H1 (cell line): ENCODE data around the gene TSPEAR. TPM values are rescaled to one million over a fixed set of nuclear protein-coding genes. Genes with fewer than 3 reads are reported as not detected.

Experiments
- CTCF ChIA-PET: fragments of 300-600 bp; sonication (Branson Sonifier 250); formaldehyde crosslinking; loops from one replicate; lab custom pipeline; 2021; ENCODE audit not compliant: partially characterized antibody; lab: Charles Lee
- POLR2A ChIA-PET: fragments of 300-600 bp; sonication (Branson Sonifier 250); formaldehyde crosslinking; loops from one replicate; lab custom pipeline; 2021; ENCODE audit warnings: inconsistent platforms; ENCODE audit not compliant: partially characterized antibody; lab: Charles Lee
- DNase-seq, 2 experiments: peaks; one replicate each; pipeline versions ENCODE4 v3.0.0 to v3.0.0-alpha.2; 2010 to 2022; ENCODE audit warnings: low spot score in 2 of 2, low read depth in 1 of 2, mixed read lengths in 1 of 2
- FAIRE-seq: peaks from 2 replicates; lab custom pipeline; 2011; peaks lifted over from hg19 to GRCh38; lab: Jason Lieb, UNC
- H2AFZ ChIP-seq: 2 replicates; pipeline ENCODE4 v1.8.1; 2012; ENCODE audit warnings: low read length, inconsistent platforms
- H2AK5ac ChIP-seq: 2 replicates; pipeline ENCODE4 v1.6.1; 2013; ENCODE audit warnings: low read depth, low read length
- H2BK120ac ChIP-seq: replicated peaks from 2 replicates; pipeline ENCODE3; 2013; ENCODE audit warnings: low read depth, low read length, inconsistent platforms
- H2BK12ac ChIP-seq: 2 replicates; pipeline ENCODE4 v1.6.1; 2013; ENCODE audit warnings: low read depth, low read length
- H2BK15ac ChIP-seq: 2 replicates; pipeline ENCODE4 v1.6.1; 2013; ENCODE audit warnings: low read length
- H2BK20ac ChIP-seq: 2 replicates; pipeline ENCODE4 v1.6.1; 2013; ENCODE audit warnings: low read length
- H2BK5ac ChIP-seq: 2 replicates; pipeline ENCODE4 v1.6.1; 2013; ENCODE audit warnings: low read depth, low read length
- H3K14ac ChIP-seq: 2 replicates; pipeline ENCODE4 v1.6.1; 2013; ENCODE audit warnings: inconsistent platforms; ENCODE audit not compliant: insufficient read length
- H3K18ac ChIP-seq: 2 replicates; pipeline ENCODE4 v1.6.1; 2013; ENCODE audit warnings: low read length; ENCODE audit errors: extremely low read depth
- H3K23ac ChIP-seq: 2 replicates; pipeline ENCODE4 v1.6.1; 2013; ENCODE audit warnings: inconsistent platforms; ENCODE audit not compliant: insufficient read length
- H3K23me2 ChIP-seq: 2 replicates; pipeline ENCODE4 v1.6.1; 2013; ENCODE audit warnings: low read depth, low read length
- H3K27ac ChIP-seq: 2 replicates; pipeline ENCODE4 v1.6.1; 2011; ENCODE audit warnings: low read depth, low read length, inconsistent platforms
- H3K27me3 ChIP-seq, 4 experiments: replicated peaks in 1 of 4; 1 replicate in 1 of 4; 2 replicates in 3 of 4; pipeline versions ENCODE4 v1.6.1 to v1.8.1; 2011 to 2013; ENCODE audit warnings: low read length in 3 of 4, mild to moderate bottlenecking in 3 of 4, inconsistent platforms in 2 of 4, mixed read lengths in 2 of 4, moderate library complexity in 1 of 4; ENCODE audit not compliant: control insufficient read depth in 3 of 4, insufficient read depth in 3 of 4; ENCODE audit errors: extremely low read depth in 1 of 4
- H3K36me3 ChIP-seq, 4 experiments: 2 replicates each; pipeline versions ENCODE4 v1.6.1 to v1.8.1; 2011 to 2013; ENCODE audit warnings: mild to moderate bottlenecking in 4 of 4, low read length in 3 of 4, moderate library complexity in 2 of 4, control low read depth in 1 of 4, inconsistent platforms in 1 of 4; ENCODE audit not compliant: insufficient read depth in 4 of 4, control insufficient read depth in 2 of 4
- H3K4ac ChIP-seq: replicated peaks from 2 replicates; pipeline ENCODE3; 2013; ENCODE audit warnings: low read length, low read depth, mixed read lengths, inconsistent platforms; ENCODE audit not compliant: insufficient read length
- H3K4me1 ChIP-seq, 4 experiments: replicated peaks in 1 of 4; 1 replicate in 1 of 4; 2 replicates in 3 of 4; pipeline versions ENCODE4 v1.6.1 to v1.8.1; 2011 to 2013; ENCODE audit warnings: low read length in 3 of 4, inconsistent platforms in 2 of 4, mixed read lengths in 1 of 4; ENCODE audit not compliant: insufficient read depth in 4 of 4, control insufficient read depth in 3 of 4
- H3K4me2 ChIP-seq, 2 experiments: 2 replicates each; pipeline versions ENCODE4 v1.6.1 to v1.8.1; 2011 to 2013; ENCODE audit warnings: low read depth in 2 of 2, low read length in 2 of 2, control low read depth in 1 of 2, inconsistent platforms in 1 of 2, mild to moderate bottlenecking in 1 of 2; ENCODE audit not compliant: insufficient read depth in 1 of 2
- H3K4me3 ChIP-seq, 4 experiments: fragments of 200-600, 300-600 bp in 1 of 4; sonication (generic), shearing (Covaris generic), sonication (Bioruptor Twin) in 1 of 4; 2 replicates each; pipeline versions ENCODE4 v1.5.1 to v1.8.1; 2011 to 2016; ENCODE audit warnings: low read length in 4 of 4, low read depth in 3 of 4, control low read depth in 2 of 4, inconsistent platforms in 2 of 4, mild to moderate bottlenecking in 2 of 4, mixed read lengths in 1 of 4, moderate library complexity in 1 of 4; ENCODE audit not compliant: insufficient read depth in 2 of 4; ENCODE audit errors: extremely low read depth in 1 of 4
- H3K56ac ChIP-seq: replicated peaks from 2 replicates; pipeline ENCODE3; 2013; ENCODE audit warnings: low read depth, mild to moderate bottlenecking, mixed read lengths, low read length, inconsistent platforms; ENCODE audit not compliant: insufficient read length
- H3K79me1 ChIP-seq: 2 replicates; pipeline ENCODE4 v1.6.1; 2013; ENCODE audit warnings: low read depth, low read length, control low read depth
- H3K79me2 ChIP-seq, 2 experiments: 2 replicates each; pipeline versions ENCODE4 v1.6.1 to v1.8.1; 2012 to 2013; ENCODE audit warnings: low read length in 2 of 2, mild to moderate bottlenecking in 2 of 2, inconsistent platforms in 1 of 2; ENCODE audit not compliant: insufficient read depth in 2 of 2, control insufficient read depth in 1 of 2
- H3K9ac ChIP-seq, 4 experiments: replicated peaks in 1 of 4; 1 replicate in 1 of 4; 2 replicates in 3 of 4; pipeline versions ENCODE4 v1.6.1 to v1.8.1; 2011 to 2013; ENCODE audit warnings: low read depth in 3 of 4, low read length in 3 of 4, control low read depth in 2 of 4, mild to moderate bottlenecking in 2 of 4, moderate library complexity in 2 of 4, inconsistent platforms in 1 of 4; ENCODE audit errors: extremely low read depth in 1 of 4
- H3K9me3 ChIP-seq, 2 experiments: 2 replicates each; pipeline versions ENCODE4 v1.6.1 to v1.8.1; 2012 to 2013; ENCODE audit warnings: mild to moderate bottlenecking in 2 of 2, moderate library complexity in 2 of 2, control low read depth in 1 of 2, inconsistent platforms in 1 of 2, low read depth in 1 of 2, low read length in 1 of 2, mixed read lengths in 1 of 2; ENCODE audit not compliant: insufficient read depth in 2 of 2
- H4K20me1 ChIP-seq, 2 experiments: replicated peaks in 1 of 2; 2 replicates each; pipeline versions ENCODE3 to v1.8.1; 2011 to 2013; ENCODE audit warnings: inconsistent platforms in 2 of 2, low read length in 2 of 2, mild to moderate bottlenecking in 1 of 2; ENCODE audit not compliant: insufficient read depth in 2 of 2, control insufficient read depth in 1 of 2
- H4K5ac ChIP-seq: 2 replicates; pipeline ENCODE4 v1.6.1; 2013; ENCODE audit warnings: low read length, low read depth, mixed read lengths, inconsistent platforms; ENCODE audit not compliant: insufficient read length
- H4K8ac ChIP-seq: 2 replicates; pipeline ENCODE4 v1.8.0; 2013; ENCODE audit warnings: mild to moderate bottlenecking, moderate library complexity, low read length, inconsistent platforms; ENCODE audit not compliant: insufficient read depth; ENCODE audit errors: extremely low read depth
- H4K91ac ChIP-seq: replicated peaks from 2 replicates; pipeline ENCODE3; 2013; ENCODE audit warnings: low read length, mixed read lengths, inconsistent platforms; ENCODE audit not compliant: insufficient read length
- ASH2L ChIP-seq: fragments of 200-600, 300-600 bp; sonication (generic); IDR thresholded peaks from one replicate; pipeline ENCODE4 v1.7.1; 2017; ENCODE audit warnings: low read length
- EP300 ChIP-seq, 2 experiments: IDR thresholded peaks; 1 replicate in 1 of 2; 2 replicates in 1 of 2; pipeline ENCODE4 v1.6.1; 2011 to 2012; ENCODE audit warnings: low read depth in 2 of 2, low read length in 2 of 2, mild to moderate bottlenecking in 2 of 2, borderline replicate concordance in 1 of 2, inconsistent platforms in 1 of 2, moderate library complexity in 1 of 2
- SIN3A ChIP-seq, 2 experiments: IDR thresholded peaks in 1 of 2; conservative IDR thresholded peaks in 1 of 2; 2 replicates each; pipeline ENCODE4 v1.6.1; 2011 to 2012; ENCODE audit warnings: low read length in 2 of 2, improper control_type of control experiment in 1 of 2, low read depth in 1 of 2, mild to moderate bottlenecking in 1 of 2
- WGBS, 2 experiments: shearing (Covaris generic) in 1 of 2; methylation state at CpG; one replicate each; pipeline versions ENCODE4 v1.1.6 to v1.1.7; 2013 to 2015; ENCODE audit warnings: low lambda C conversion rate in 2 of 2, mixed read lengths in 2 of 2, inconsistent platforms in 1 of 2, low coverage in 1 of 2, missing lambda C conversion rate in 1 of 2; ENCODE audit not compliant: insufficient replicate concordance in 2 of 2, insufficient coverage in 1 of 2, insufficient read length in 1 of 2; ENCODE audit errors: extremely low coverage in 1 of 2, missing lambda C conversion rate in 1 of 2; 5-methylcytosine and 5-hydroxymethylcytosine counted together
- polyA plus RNA-seq, 7 experiments: library from polyadenylated mRNA; depleted of rRNA in 3 of 7; stranded (reverse) in 5 of 7; unstranded in 2 of 7; fragments of >200 nt in 5 of 7; fragments of 200-250 nt in 2 of 7; gene quantifications; 1 replicate in 5 of 7; 2 replicates in 1 of 7; 4 replicates in 1 of 7; pipeline versions ENCODE4 v1.2.1 to v1.2.3, GENCODE V29; 2011 to 2013; ENCODE audit warnings: missing spikeins in 2 of 7, mixed read lengths in 2 of 7
- total RNA-seq: library from RNA; stranded (reverse); fragmentation: NEBNext Ultra II Directional; extraction: Animal tissue kit (Norgen Biotek cat#: 25700); gene quantifications from 2 replicates; pipeline ENCODE4 v1.2.1, GENCODE V29; 2021
- TF ChIP-seq, protein P1 (sequence below): IDR thresholded peaks from 2 replicates; pipeline ENCODE4 v1.6.1; 2012; ENCODE audit warnings: inconsistent platforms

TSPEAR gene
- total and polyA plus RNA-seq, 2 of the 8 experiments (the other 6 are each of a cell fraction or from before 2014, with no cell fraction given), result 0.58 to 0.89 TPM

DNA sequence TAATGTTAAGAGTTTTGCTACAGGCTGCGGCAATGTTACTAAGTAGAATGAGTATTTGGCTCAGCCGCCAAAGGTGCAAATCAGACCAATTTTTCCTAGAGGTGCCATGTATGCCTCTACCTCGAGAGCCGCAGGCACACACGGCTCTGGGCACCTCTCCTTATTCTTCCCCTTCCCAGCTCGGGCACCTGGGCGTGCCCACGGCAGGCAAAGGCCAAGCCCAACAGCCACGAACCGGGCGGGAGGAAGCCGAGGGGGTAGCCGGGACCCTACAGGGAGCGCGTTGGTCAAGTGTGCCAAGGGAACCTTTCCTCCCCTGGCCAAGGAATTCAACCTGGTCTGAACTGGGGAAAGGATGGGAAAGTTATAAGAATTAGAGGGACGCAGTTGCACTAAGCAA, 225.1 kb downstream of the TSPEAR start:
- WGBS, 2 experiments, result 63% methylated on average over 16 of the region's 16 CpGs; no CpG with 5 or more reads in 1 of the 2 experiments
- CTCF ChIA-PET, result interaction anchor here (0.9 to 1.3 kb wide), 5 partner anchors 18 to 314 kb away, joined by 3 to 5 read pairs (median 3); no protein-coding TSS in a partner anchor

More for the DNA sequence above, 225.1 kb downstream of the TSPEAR start:
- H2BK20ac ChIP-seq, result no peak overlapping the region
- no peak overlapping the region for H3K14ac ChIP-seq
- POLR2A ChIA-PET, result interaction anchor here (0.6 to 1.4 kb wide), 9 partner anchors 10 to 443 kb away, joined by 3 to 14 read pairs (median 3); partner anchors contain the start of gene PTTG1IP
- H3K23ac ChIP-seq, result no peak overlapping the region
- no peak overlapping the region for H2AFZ ChIP-seq
- no peak overlapping the region for H3K27ac ChIP-seq
- H3K27me3 ChIP-seq, result no peaks in the 10 kb centered on the region; a peak in 1 of 7 replicates
- peaks cover 0 to 6% of the 10 kb centered on the region in 2 experiments; a peak in 2 of 4 replicates for H3K9me3 ChIP-seq
- TF ChIP-seq EP300 (IDR thresholded peaks at IDR 0.05; ENCODE audit: borderline replicate concordance in 1 of 2, low read depth in 2 of 2, low read length in 2 of 2) (no peak), ASH2L (no peak), SIN3A (conservative IDR thresholded peaks at IDR 0.05 in 1 of 2, IDR thresholded peaks at IDR 0.05 in 1 of 2; ENCODE audit: low read depth in 1 of 2, low read length in 2 of 2) (no peak)
- TF ChIP-seq, protein P1, sequence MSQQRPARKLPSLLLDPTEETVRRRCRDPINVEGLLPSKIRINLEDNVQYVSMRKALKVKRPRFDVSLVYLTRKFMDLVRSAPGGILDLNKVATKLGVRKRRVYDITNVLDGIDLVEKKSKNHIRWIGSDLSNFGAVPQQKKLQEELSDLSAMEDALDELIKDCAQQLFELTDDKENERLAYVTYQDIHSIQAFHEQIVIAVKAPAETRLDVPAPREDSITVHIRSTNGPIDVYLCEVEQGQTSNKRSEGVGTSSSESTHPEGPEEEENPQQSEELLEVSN, result no peak
- no peak overlapping the region for H2BK120ac ChIP-seq
- H4K20me1 ChIP-seq, result no peaks in the 10 kb centered on the region
- no peaks in the 10 kb centered on the region for H3K79me1 ChIP-seq
- H3K4me2 ChIP-seq, result peak overlapping the region; percentile 65 to 92
- H2BK12ac ChIP-seq, result no peak overlapping the region
- H3K36me3 ChIP-seq, result peaks cover 0 to 12% (median 4%) of the 10 kb centered on the region in 4 experiments; a peak in 4 of 8 replicates
- no peak overlapping the region for H2BK15ac ChIP-seq
- H3K18ac ChIP-seq, result no peak overlapping the region
- no peak for FAIRE-seq
- peak overlapping the region; percentile 64 to 93 (median 67) for H3K4me3 ChIP-seq
- H3K9ac ChIP-seq, result peak overlapping the region in 3 of 4 experiments; percentile 56 to 59 (median 58); a peak in 3 of 7 replicates
- no peak overlapping the region for H4K5ac ChIP-seq
- H3K56ac ChIP-seq, result no peak overlapping the region
- H2AK5ac ChIP-seq, result no peak overlapping the region
- no peaks in the 10 kb centered on the region; the same call in 1 of the 2 replicates for H3K23me2 ChIP-seq
- H3K79me2 ChIP-seq, result peaks cover 3 to 25% of the 10 kb centered on the region in 2 experiments; a peak in 3 of 4 replicates
- H4K8ac ChIP-seq, result no peak overlapping the region
- no peak overlapping the region for H3K4ac ChIP-seq
- H2BK5ac ChIP-seq, result no peak overlapping the region; the same call in 1 of the 2 replicates
- H4K91ac ChIP-seq, result no peak overlapping the region
- peaks cover 0 to 3% (median 1%) of the 10 kb centered on the region in 4 experiments; a peak in 3 of 7 replicates for H3K4me1 ChIP-seq
- DNase-seq, result no peak
